DND-41 (cell line): Measurements from ENCODE around the gene CARMIL1.

ENCODE experiments used
- ATAC-seq: fragments of 200-7000 bp; cut with Tn5 transposase; 3 replicates; pipeline ENCODE4 v1.9.1; 2021; ENCODE audit warnings: low read depth; ENCODE audit not compliant: insufficient read depth
- DNase-seq: peaks from one replicate; pipeline ENCODE4 v3.0.0-alpha.2; 2020
- H2AFZ ChIP-seq: 2 replicates; pipeline ENCODE4 v1.6.0; 2012; ENCODE audit warnings: low read depth, low read length
- H3K27ac ChIP-seq: 2 replicates; pipeline ENCODE4 v1.5.1; 2012; ENCODE audit warnings: low read length, inconsistent platforms
- H3K27me3 ChIP-seq: fragments of 200-600 bp; sonication (generic); 2 replicates; pipeline ENCODE4 v1.6.0; 2012; ENCODE audit warnings: low read length, mild to moderate bottlenecking, inconsistent platforms; ENCODE audit not compliant: insufficient read depth, poor library complexity
- H3K36me3 ChIP-seq: 2 replicates; pipeline ENCODE4 v1.5.1; 2012; ENCODE audit warnings: low read length, inconsistent platforms; ENCODE audit not compliant: insufficient read depth
- H3K4me1 ChIP-seq: 2 replicates; pipeline ENCODE4 v1.5.1; 2012; ENCODE audit warnings: mild to moderate bottlenecking, low read length; ENCODE audit not compliant: insufficient read depth
- H3K4me2 ChIP-seq: 2 replicates; pipeline ENCODE4 v1.6.0; 2012; ENCODE audit warnings: mild to moderate bottlenecking, moderate library complexity, low read length, inconsistent platforms; ENCODE audit not compliant: insufficient read depth
- H3K4me3 ChIP-seq, 2 experiments: fragments of 200-600 bp in 1 of 2; shearing (Covaris generic) in 1 of 2; 2 replicates each; pipeline ENCODE4 v1.5.1; 2012 to 2016; ENCODE audit warnings: inconsistent platforms in 2 of 2, low read length in 2 of 2, mild to moderate bottlenecking in 2 of 2, low read depth in 1 of 2, moderate library complexity in 1 of 2
- H3K79me2 ChIP-seq: 2 replicates; pipeline ENCODE4 v1.6.0; 2012; ENCODE audit warnings: low read length, inconsistent platforms; ENCODE audit not compliant: insufficient read depth
- H3K9ac ChIP-seq: 2 replicates; pipeline ENCODE4 v1.6.0; 2012; ENCODE audit warnings: low read depth, mild to moderate bottlenecking, inconsistent platforms, low read length, moderate library complexity
- H3K9me3 ChIP-seq: 2 replicates; pipeline ENCODE4 v1.5.1; 2012; ENCODE audit warnings: low read length, moderate library complexity, mild to moderate bottlenecking, inconsistent platforms; ENCODE audit not compliant: insufficient read depth, severe bottlenecking
- H4K20me1 ChIP-seq: 2 replicates; pipeline ENCODE4 v1.6.0; 2012; ENCODE audit warnings: low read length; ENCODE audit not compliant: insufficient read depth
- EZH2 ChIP-seq: IDR thresholded peaks from 3 replicates; pipeline ENCODE4 v1.6.1; 2012; ENCODE audit warnings: borderline replicate concordance, low read depth, mild to moderate bottlenecking, moderate library complexity, low read length, inconsistent platforms; ENCODE audit not compliant: severe bottlenecking
- TF ChIP-seq, protein P1 (sequence below): IDR thresholded peaks from 2 replicates; pipeline ENCODE4 v1.5.1; 2012; ENCODE audit warnings: borderline replicate concordance, low read length, moderate library complexity, mild to moderate bottlenecking; ENCODE audit not compliant: poor library complexity, severe bottlenecking; ENCODE audit errors: extremely low read depth

CARMIL1 gene

DNA sequence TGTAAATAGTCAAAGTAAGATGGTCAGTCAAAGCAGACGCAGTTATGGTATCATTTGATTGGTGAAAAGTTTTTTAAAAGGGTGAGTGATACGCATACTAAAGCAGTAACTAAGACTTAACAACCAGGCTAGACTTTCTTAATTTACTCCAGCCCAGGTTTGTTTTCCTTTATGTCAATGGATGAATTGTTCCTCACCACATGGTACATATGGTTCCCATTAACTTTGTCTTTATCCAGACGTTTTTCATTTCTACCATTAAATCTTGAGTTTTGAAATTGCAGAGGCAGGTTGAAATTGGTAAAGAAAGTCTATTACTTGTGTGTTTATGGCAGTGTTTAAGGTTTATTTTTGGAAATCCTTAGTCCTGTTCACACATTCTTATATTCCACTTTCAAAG, 274.3 kb downstream of the CARMIL1 start:
- Histone ChIP-seq H3K27ac (no peak overlapping the region), H2AFZ (no peak overlapping the region), H3K36me3 (no peaks in the 10 kb centered on the region), H3K27me3 (peaks cover 21% of the 10 kb centered on the region), H3K9me3 (no peaks in the 10 kb centered on the region), H3K4me1 (no peaks in the 10 kb centered on the region), H3K9ac (no peak overlapping the region), H3K79me2 (no peaks in the 10 kb centered on the region), H3K4me2 (no peak overlapping the region), H3K4me3 (no peak overlapping the region), H4K20me1 (no peaks in the 10 kb centered on the region)
- TF ChIP-seq, protein P1, sequence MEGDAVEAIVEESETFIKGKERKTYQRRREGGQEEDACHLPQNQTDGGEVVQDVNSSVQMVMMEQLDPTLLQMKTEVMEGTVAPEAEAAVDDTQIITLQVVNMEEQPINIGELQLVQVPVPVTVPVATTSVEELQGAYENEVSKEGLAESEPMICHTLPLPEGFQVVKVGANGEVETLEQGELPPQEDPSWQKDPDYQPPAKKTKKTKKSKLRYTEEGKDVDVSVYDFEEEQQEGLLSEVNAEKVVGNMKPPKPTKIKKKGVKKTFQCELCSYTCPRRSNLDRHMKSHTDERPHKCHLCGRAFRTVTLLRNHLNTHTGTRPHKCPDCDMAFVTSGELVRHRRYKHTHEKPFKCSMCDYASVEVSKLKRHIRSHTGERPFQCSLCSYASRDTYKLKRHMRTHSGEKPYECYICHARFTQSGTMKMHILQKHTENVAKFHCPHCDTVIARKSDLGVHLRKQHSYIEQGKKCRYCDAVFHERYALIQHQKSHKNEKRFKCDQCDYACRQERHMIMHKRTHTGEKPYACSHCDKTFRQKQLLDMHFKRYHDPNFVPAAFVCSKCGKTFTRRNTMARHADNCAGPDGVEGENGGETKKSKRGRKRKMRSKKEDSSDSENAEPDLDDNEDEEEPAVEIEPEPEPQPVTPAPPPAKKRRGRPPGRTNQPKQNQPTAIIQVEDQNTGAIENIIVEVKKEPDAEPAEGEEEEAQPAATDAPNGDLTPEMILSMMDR, result no peak
- no peak for TF ChIP-seq EZH2
- DNase-seq (no peak), ATAC-seq (no peak)

DNA sequence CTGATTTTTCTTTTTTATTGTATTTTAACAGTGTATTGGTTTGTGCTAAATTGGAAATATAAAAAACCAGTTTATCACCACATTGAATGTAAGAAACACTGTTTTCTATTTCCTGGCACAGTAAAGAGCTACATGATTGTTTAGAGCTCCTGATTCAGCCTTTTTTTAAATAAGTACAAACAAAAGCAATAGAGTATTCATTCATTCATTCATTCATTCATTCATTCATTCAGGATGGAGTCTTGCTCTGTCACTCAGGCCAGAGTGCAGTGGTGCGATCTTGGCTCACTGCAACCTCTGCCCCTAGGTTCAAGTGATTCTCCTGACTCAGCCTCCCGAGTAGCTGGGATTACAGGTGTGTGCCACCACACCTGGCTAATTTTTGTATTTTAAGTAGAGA, 276.0 kb downstream of the CARMIL1 start:
- TF ChIP-seq, protein P1, result no peak
- TF ChIP-seq EZH2, result no peak
- Histone ChIP-seq H2AFZ (no peak overlapping the region), H4K20me1 (no peaks in the 10 kb centered on the region), H3K4me1 (no peaks in the 10 kb centered on the region), H3K9ac (no peak overlapping the region), H3K27me3 (peaks cover 24% of the 10 kb centered on the region), H3K79me2 (no peaks in the 10 kb centered on the region), H3K4me2 (no peak overlapping the region), H3K9me3 (no peaks in the 10 kb centered on the region), H3K36me3 (no peaks in the 10 kb centered on the region), H3K27ac (no peak overlapping the region), H3K4me3 (no peak overlapping the region)
- ATAC-seq, result no peak
- DNase-seq, result no peak

DNA sequence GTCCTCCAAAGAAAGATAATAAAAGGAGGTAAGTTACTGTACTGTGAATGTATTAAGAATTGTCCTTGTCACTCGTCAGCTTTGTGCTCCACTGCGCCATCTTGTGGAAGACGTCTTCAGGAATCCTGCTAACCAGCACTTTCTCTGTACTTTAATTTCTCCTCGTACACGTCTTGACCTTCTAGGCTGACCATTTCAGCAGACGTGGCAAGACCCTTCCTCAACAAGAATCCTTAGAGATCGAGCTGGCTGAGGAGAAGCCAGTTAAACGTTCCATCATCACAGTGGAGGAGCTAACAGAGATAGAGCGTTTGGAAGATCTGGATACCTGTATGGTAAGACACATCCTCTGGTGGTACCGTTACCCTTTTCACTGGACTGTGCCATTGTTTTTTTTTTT, 277.3 kb downstream of the CARMIL1 start:
- TF ChIP-seq, protein P1, result peak; percentile 93
- TF ChIP-seq EZH2, result no peak
- Histone ChIP-seq H3K79me2 (no peaks in the 10 kb centered on the region), H3K27ac (no peak overlapping the region), H3K4me3 (no peak overlapping the region), H3K9ac (no peak overlapping the region), H4K20me1 (no peaks in the 10 kb centered on the region), H3K4me2 (no peak overlapping the region), H2AFZ (no peak overlapping the region), H3K9me3 (no peaks in the 10 kb centered on the region), H3K27me3 (peaks cover 26% of the 10 kb centered on the region), H3K4me1 (no peaks in the 10 kb centered on the region), H3K36me3 (no peaks in the 10 kb centered on the region)
- peak; percentile 75 for DNase-seq
- peak; percentile 72; the same call in 2 of the 3 replicates for ATAC-seq

DNA sequence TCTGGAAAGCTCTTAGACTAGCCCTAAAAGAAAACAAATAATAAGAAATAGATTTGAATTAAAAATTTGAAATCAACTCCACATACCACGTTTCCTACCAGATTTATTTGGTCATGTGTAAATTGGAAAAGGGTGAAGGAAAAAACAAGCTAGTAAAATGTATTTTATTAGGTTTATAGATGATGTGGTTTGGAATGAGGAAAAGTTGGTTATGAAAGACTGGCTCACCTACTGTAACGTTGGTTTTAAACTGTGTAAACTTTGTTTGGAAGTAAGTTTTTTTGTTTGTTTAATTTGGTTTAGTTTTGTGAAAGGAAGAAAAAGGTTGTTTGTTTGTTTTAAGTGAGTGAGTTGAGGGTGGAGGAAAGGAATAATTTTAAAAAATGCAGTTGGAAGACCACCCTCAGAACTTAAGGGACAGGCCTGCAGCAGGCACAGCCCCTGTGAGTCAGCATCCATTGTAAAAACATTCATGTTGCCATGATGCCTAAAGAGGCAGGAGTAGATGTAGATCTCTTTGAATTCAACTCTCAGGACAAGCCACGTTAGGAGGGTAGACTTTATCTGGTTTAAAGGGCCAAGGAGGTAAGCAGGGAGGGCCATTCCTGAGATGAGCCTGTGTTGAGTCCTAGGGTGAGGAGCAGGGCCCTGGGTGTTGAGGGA, 279.1 kb downstream of the CARMIL1 start:
- Histone ChIP-seq H3K4me1 (no peaks in the 10 kb centered on the region), H3K4me3 (no peak overlapping the region), H3K79me2 (no peaks in the 10 kb centered on the region), H3K4me2 (no peak overlapping the region), H3K27me3 (peaks cover 23% of the 10 kb centered on the region), H3K36me3 (no peaks in the 10 kb centered on the region), H3K9ac (no peak overlapping the region), H4K20me1 (no peaks in the 10 kb centered on the region), H2AFZ (no peak overlapping the region), H3K9me3 (no peaks in the 10 kb centered on the region), H3K27ac (no peak overlapping the region)
- DNase-seq (no peak), ATAC-seq (no peak)
- TF ChIP-seq, protein P1, result no peak
- no peak for TF ChIP-seq EZH2
